ENCODE data around the gene L3MBTL4.

The L3MBTL4 gene

DNA sequence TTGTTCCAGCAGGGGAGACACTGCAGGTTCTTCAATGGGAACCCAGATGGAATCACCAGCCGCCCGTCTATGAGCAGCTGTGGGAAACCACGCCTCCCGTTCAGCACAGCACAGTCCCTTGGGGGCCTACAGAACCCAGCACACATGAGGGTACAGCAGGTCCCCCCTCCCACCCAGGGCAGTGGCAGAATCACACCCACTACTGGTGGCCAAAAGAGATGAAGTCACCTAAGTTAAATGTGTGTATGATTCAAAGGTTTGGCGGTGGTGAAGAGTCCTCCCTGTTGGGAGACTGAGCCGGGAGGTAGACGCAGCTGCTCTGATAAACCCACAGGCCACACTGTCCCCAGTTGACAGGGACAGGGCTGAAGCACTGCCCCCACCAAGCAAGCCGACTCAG is 44.3 kb downstream of the L3MBTL4 start (continued):
- TF ChIP-seq CSRNP3 (CRISPR knock-in tag; IDR thresholded peaks at IDR 0.05), result no peak
- no peak for TF ChIP-seq GLIS3 (CRISPR knock-in tag; IDR thresholded peaks at IDR 0.05)
- TF ChIP-seq CREB5 (CRISPR knock-in tag; IDR thresholded peaks at IDR 0.05; ENCODE audit: low read depth), result no peak

DNA sequence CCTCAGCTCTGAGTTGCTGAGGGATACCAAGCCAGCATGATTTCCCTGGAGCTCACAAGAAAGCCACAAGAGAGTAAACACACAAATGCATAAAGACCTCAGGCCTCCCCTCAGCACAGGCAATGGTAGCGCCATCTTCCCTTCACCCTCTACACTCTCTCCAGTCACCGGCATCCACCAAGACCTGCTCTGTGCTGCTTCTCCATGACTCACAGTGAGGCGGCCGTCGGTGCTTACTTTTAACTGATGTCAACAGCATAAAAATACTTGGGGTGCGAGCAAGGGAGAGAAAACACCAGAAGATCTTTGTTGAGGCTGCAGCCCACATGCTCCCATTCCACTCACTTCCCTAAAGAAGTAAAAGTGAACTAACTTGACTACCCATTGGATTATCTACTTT is 46.7 kb downstream of the L3MBTL4 start:
- no peak for ATAC-seq
- TF ChIP-seq PATZ1 (CRISPR knock-in tag; IDR thresholded peaks at IDR 0.05; ENCODE audit: borderline replicate concordance) (no peak), CSRNP3 (CRISPR knock-in tag; IDR thresholded peaks at IDR 0.05) (no peak), BACH2 (CRISPR knock-in tag; IDR thresholded peaks at IDR 0.05; ENCODE audit: borderline replicate concordance) (no peak), ZC3H10 (CRISPR knock-in tag; IDR thresholded peaks at IDR 0.05) (no peak), CREB5 (CRISPR knock-in tag; IDR thresholded peaks at IDR 0.05; ENCODE audit: low read depth) (no peak), GLIS3 (CRISPR knock-in tag; IDR thresholded peaks at IDR 0.05) (no peak), ZNF8 (CRISPR knock-in tag; IDR thresholded peaks at IDR 0.05) (no peak), CSDC2 (CRISPR knock-in tag; IDR thresholded peaks at IDR 0.05) (no peak)

GRCh38 chr18:6367208-6367607 is 47.5 kb downstream of the L3MBTL4 start:
- ATAC-seq, result no peak
- no peak for TF ChIP-seq ESRRG (CRISPR knock-in tag; IDR thresholded peaks at IDR 0.05)
- TF ChIP-seq PATZ1 (CRISPR knock-in tag; IDR thresholded peaks at IDR 0.05; ENCODE audit: borderline replicate concordance), result no peak
- no peak for TF ChIP-seq ZNF565 (CRISPR knock-in tag; conservative IDR thresholded peaks at IDR 0.05; ENCODE audit: low read depth)
- TF ChIP-seq, protein P1, sequence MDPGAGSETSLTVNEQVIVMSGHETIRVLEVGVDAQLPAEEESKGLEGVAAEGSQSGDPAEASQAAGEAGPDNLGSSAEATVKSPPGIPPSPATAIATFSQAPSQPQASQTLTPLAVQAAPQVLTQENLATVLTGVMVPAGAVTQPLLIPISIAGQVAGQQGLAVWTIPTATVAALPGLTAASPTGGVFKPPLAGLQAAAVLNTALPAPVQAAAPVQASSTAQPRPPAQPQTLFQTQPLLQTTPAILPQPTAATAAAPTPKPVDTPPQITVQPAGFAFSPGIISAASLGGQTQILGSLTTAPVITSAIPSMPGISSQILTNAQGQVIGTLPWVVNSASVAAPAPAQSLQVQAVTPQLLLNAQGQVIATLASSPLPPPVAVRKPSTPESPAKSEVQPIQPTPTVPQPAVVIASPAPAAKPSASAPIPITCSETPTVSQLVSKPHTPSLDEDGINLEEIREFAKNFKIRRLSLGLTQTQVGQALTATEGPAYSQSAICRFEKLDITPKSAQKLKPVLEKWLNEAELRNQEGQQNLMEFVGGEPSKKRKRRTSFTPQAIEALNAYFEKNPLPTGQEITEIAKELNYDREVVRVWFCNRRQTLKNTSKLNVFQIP (CRISPR knock-in tag; IDR thresholded peaks at IDR 0.05; ENCODE audit: borderline replicate concordance, low read depth), result no peak
- no peak for TF ChIP-seq CSRNP3 (CRISPR knock-in tag; IDR thresholded peaks at IDR 0.05)
- TF ChIP-seq ZNF70 (CRISPR knock-in tag; IDR thresholded peaks at IDR 0.05), result no peak
- no peak for TF ChIP-seq TOX (CRISPR knock-in tag; IDR thresholded peaks at IDR 0.05; ENCODE audit: borderline replicate concordance)
- no peak for TF ChIP-seq TSHZ2 (CRISPR knock-in tag; IDR thresholded peaks at IDR 0.05)
- TF ChIP-seq ISL1 (CRISPR knock-in tag; IDR thresholded peaks at IDR 0.05), result no peak
- no peak for TF ChIP-seq RARB (CRISPR knock-in tag; IDR thresholded peaks at IDR 0.05)
- no peak for TF ChIP-seq ZFP30 (CRISPR knock-in tag; IDR thresholded peaks at IDR 0.05)
- TF ChIP-seq TCF4 (CRISPR knock-in tag; IDR thresholded peaks at IDR 0.05; ENCODE audit: borderline replicate concordance), result no peak
- TF ChIP-seq BACH2 (CRISPR knock-in tag; IDR thresholded peaks at IDR 0.05; ENCODE audit: borderline replicate concordance), result no peak
- TF ChIP-seq SNAI2 (CRISPR knock-in tag; IDR thresholded peaks at IDR 0.05), result no peak
- TF ChIP-seq OSR1 (CRISPR knock-in tag; IDR thresholded peaks at IDR 0.05), result no peak
- no peak for TF ChIP-seq ZC3H10 (CRISPR knock-in tag; IDR thresholded peaks at IDR 0.05)
- no peak for TF ChIP-seq CREB5 (CRISPR knock-in tag; IDR thresholded peaks at IDR 0.05; ENCODE audit: low read depth)
